Measurements from ENCODE around the gene CYTIP. TPM values are rescaled to one million over a fixed set of nuclear protein-coding genes. Genes with fewer than 3 reads are reported as not detected.
A peak's percentile ranks its signal among the peaks of the same experiment; 100 is the strongest.
"Not testable (repeated sequence)": the region's sequence is repeated elsewhere in the genome, so short reads cannot be mapped to it uniquely, and the experiment has no call there.

Gene CYTIP
- total RNA-seq, 1 experiment from 2014 or later: 1.2 TPM

DNA sequence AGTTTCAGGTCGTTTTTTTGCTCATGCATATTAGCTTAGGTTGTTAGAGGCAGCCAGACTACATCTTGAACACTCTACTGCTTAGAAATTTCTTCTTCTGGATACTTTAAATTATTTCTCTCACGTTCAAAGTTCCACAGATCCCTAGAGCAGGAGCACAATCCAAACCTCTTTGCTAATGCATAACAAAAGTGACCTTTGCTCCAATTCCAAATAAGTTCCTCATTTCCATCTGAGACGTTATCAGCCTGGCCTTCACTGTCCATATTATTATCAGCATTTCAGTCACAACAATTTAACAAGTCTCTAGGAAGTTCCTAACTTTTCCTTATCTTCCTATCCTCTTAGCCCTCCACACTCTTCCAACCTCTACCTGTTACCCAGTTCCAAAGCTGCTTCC, 67.8 kb downstream of the CYTIP start (continued):
- TF ChIP-seq, protein P1, sequence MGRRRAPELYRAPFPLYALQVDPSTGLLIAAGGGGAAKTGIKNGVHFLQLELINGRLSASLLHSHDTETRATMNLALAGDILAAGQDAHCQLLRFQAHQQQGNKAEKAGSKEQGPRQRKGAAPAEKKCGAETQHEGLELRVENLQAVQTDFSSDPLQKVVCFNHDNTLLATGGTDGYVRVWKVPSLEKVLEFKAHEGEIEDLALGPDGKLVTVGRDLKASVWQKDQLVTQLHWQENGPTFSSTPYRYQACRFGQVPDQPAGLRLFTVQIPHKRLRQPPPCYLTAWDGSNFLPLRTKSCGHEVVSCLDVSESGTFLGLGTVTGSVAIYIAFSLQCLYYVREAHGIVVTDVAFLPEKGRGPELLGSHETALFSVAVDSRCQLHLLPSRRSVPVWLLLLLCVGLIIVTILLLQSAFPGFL (CRISPR knock-in tag; IDR thresholded peaks at IDR 0.05; ENCODE audit: borderline replicate concordance): no peak
- TF ChIP-seq, protein P2, sequence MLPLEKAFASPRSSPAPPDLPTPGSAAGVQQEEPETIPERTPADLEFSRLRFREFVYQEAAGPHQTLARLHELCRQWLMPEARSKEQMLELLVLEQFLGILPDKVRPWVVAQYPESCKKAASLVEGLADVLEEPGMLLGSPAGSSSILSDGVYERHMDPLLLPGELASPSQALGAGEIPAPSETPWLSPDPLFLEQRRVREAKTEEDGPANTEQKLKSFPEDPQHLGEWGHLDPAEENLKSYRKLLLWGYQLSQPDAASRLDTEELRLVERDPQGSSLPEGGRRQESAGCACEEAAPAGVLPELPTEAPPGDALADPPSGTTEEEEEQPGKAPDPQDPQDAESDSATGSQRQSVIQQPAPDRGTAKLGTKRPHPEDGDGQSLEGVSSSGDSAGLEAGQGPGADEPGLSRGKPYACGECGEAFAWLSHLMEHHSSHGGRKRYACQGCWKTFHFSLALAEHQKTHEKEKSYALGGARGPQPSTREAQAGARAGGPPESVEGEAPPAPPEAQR (CRISPR knock-in tag; IDR thresholded peaks at IDR 0.05): no peak
- no peak for TF ChIP-seq ESRRA (CRISPR knock-in tag; IDR thresholded peaks at IDR 0.05; ENCODE audit: borderline replicate concordance)
- no peak for TF ChIP-seq OVOL2 (CRISPR knock-in tag; IDR thresholded peaks at IDR 0.05; ENCODE audit: borderline replicate concordance)
- no peak for TF ChIP-seq TCF7 (CRISPR knock-in tag; IDR thresholded peaks at IDR 0.05; ENCODE audit: low read depth)

DNA sequence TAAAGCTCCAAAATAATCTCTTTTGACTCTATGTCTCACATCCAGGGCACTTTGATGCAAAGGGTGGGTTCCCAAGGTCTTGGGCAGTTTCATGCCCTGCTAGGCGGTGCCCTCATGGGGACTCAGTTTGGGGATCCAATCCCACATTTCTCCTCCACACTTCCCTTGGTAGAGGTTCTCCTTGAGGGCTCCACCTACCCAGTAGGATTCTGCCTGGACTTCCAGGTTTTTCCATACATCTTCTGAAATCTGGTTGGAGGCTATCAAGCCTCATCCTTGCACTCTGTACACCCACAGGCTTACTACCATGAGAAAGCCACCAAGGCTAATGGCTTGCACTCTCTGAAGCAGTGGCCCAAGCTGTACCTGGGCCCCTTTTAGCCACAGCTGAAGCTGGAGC, 68.5 kb downstream of the CYTIP start:
- Mint-ChIP-seq H3K27ac (no peak overlapping the region), H3K27me3 (ENCODE audit: low read depth) (peaks cover 11% of the 10 kb centered on the region), H3K9me3 (peaks cover 26% of the 10 kb centered on the region), H3K36me3 (peaks cover 23% of the 10 kb centered on the region), H3K4me3 (no peak overlapping the region), H3K4me1 (peaks cover 6% of the 10 kb centered on the region)
- CTCF ChIA-PET: no interaction called here
- no peak for TF ChIP-seq NFYB (CRISPR knock-in tag; conservative IDR thresholded peaks at IDR 0.05; ENCODE audit: low read depth)
- TF ChIP-seq JUN (CRISPR knock-in tag; IDR thresholded peaks at IDR 0.05): no peak
- POLR2A ChIA-PET: no interaction called here
- no peak for DNase-seq (ENCODE audit: low spot score)
- no peak for ATAC-seq

DNA sequence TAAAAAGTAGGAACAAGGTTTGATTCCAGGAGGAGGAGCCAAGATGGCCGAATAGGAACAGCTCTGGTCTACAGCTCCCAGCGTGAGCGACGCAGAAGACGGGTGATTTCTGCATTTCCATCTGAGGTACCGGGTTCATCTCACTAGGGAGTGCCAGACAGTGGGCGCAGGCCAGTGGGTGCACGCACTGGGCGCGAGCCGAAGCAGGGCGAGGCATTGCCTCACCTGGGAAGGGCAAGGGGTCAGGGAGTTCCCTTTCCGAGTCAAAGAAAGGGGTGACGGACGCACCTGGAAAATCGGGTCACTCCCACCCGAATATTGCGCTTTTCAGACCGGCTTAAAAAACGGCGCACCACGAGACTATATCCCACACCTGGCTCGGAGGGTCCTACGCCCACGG, 75.4 kb downstream of the CYTIP start:
- H3K36me3 Mint-ChIP-seq; POLR2A ChIA-PET; CTCF ChIA-PET; DNase-seq (ENCODE audit: low spot score); ATAC-seq; H3K4me1 Mint-ChIP-seq; H3K9me3 Mint-ChIP-seq; H3K4me3 Mint-ChIP-seq; H3K27me3 Mint-ChIP-seq (ENCODE audit: low read depth): not testable (repeated sequence)
- H3K27ac Mint-ChIP-seq: peak overlapping the region; percentile 68

DNA sequence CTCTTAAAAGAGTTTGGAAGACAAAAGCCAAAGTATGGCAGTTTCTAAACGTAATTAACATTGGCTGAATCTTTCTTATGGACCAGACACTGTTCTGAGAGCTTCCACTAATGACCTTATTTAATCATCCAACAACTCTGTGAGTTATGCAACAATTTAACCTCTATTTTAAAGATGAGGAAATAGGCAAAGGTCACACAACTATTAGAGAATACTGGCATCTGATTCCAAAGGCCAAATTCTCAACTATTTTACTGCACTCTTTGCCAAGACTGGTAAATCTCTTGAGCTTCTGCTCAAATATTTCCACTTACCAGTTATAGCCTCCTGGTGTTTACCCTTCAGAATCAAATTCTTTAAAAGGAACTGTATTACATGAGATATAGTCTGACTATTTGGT, 76.2 kb downstream of the CYTIP start:
- ChIA-PET POLR2A (no interaction called here), CTCF (interaction anchor here (0.6 to 1.8 kb wide), 3 partner anchors 40 to 261 kb away, joined by 3 to 6 read pairs (median 4); no protein-coding TSS in a partner anchor)
- Mint-ChIP-seq H3K4me1 (peaks cover 9% of the 10 kb centered on the region), H3K36me3 (peaks cover 9% of the 10 kb centered on the region), H3K27me3 (ENCODE audit: low read depth) (no peaks in the 10 kb centered on the region), H3K4me3 (no peak overlapping the region), H3K27ac (no peak overlapping the region), H3K9me3 (peaks cover 13% of the 10 kb centered on the region)
- no peak for TF ChIP-seq ESRRA (CRISPR knock-in tag; IDR thresholded peaks at IDR 0.05; ENCODE audit: borderline replicate concordance)
- no peak for TF ChIP-seq ZNF138 (CRISPR knock-in tag; conservative IDR thresholded peaks at IDR 0.05)
- TF ChIP-seq EMX1 (CRISPR knock-in tag; IDR thresholded peaks at IDR 0.05): no peak
- TF ChIP-seq, protein P3, sequence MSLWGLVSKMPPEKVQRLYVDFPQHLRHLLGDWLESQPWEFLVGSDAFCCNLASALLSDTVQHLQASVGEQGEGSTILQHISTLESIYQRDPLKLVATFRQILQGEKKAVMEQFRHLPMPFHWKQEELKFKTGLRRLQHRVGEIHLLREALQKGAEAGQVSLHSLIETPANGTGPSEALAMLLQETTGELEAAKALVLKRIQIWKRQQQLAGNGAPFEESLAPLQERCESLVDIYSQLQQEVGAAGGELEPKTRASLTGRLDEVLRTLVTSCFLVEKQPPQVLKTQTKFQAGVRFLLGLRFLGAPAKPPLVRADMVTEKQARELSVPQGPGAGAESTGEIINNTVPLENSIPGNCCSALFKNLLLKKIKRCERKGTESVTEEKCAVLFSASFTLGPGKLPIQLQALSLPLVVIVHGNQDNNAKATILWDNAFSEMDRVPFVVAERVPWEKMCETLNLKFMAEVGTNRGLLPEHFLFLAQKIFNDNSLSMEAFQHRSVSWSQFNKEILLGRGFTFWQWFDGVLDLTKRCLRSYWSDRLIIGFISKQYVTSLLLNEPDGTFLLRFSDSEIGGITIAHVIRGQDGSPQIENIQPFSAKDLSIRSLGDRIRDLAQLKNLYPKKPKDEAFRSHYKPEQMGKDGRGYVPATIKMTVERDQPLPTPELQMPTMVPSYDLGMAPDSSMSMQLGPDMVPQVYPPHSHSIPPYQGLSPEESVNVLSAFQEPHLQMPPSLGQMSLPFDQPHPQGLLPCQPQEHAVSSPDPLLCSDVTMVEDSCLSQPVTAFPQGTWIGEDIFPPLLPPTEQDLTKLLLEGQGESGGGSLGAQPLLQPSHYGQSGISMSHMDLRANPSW (CRISPR knock-in tag; conservative IDR thresholded peaks at IDR 0.05; ENCODE audit: low read depth): no peak
- TF ChIP-seq, protein P4, sequence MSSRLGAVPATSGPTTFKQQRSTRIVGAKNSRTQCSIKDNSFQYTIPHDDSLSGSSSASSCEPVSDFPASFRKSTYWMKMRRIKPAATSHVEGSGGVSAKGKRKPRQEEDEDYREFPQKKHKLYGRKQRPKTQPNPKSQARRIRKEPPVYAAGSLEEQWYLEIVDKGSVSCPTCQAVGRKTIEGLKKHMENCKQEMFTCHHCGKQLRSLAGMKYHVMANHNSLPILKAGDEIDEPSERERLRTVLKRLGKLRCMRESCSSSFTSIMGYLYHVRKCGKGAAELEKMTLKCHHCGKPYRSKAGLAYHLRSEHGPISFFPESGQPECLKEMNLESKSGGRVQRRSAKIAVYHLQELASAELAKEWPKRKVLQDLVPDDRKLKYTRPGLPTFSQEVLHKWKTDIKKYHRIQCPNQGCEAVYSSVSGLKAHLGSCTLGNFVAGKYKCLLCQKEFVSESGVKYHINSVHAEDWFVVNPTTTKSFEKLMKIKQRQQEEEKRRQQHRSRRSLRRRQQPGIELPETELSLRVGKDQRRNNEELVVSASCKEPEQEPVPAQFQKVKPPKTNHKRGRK (CRISPR knock-in tag; IDR thresholded peaks at IDR 0.05; ENCODE audit: borderline replicate concordance): no peak
- no peak for TF ChIP-seq KAT7 (CRISPR knock-in tag; IDR thresholded peaks at IDR 0.05; ENCODE audit: borderline replicate concordance)
- no peak for TF ChIP-seq CBFB (CRISPR knock-in tag; IDR thresholded peaks at IDR 0.05; ENCODE audit: low read depth)
- no peak for TF ChIP-seq ETV6 (CRISPR knock-in tag; IDR thresholded peaks at IDR 0.05)
- TF ChIP-seq, protein P5, sequence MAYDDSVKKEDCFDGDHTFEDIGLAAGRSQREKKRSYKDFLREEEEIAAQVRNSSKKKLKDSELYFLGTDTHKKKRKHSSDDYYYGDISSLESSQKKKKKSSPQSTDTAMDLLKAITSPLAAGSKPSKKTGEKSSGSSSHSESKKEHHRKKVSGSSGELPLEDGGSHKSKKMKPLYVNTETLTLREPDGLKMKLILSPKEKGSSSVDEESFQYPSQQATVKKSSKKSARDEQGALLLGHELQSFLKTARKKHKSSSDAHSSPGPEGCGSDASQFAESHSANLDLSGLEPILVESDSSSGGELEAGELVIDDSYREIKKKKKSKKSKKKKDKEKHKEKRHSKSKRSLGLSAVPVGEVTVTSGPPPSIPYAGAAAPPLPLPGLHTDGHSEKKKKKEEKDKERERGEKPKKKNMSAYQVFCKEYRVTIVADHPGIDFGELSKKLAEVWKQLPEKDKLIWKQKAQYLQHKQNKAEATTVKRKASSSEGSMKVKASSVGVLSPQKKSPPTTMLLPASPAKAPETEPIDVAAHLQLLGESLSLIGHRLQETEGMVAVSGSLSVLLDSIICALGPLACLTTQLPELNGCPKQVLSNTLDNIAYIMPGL (CRISPR knock-in tag; IDR thresholded peaks at IDR 0.05): no peak
- TF ChIP-seq, protein P6, sequence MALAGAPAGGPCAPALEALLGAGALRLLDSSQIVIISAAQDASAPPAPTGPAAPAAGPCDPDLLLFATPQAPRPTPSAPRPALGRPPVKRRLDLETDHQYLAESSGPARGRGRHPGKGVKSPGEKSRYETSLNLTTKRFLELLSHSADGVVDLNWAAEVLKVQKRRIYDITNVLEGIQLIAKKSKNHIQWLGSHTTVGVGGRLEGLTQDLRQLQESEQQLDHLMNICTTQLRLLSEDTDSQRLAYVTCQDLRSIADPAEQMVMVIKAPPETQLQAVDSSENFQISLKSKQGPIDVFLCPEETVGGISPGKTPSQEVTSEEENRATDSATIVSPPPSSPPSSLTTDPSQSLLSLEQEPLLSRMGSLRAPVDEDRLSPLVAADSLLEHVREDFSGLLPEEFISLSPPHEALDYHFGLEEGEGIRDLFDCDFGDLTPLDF (CRISPR knock-in tag; IDR thresholded peaks at IDR 0.05): no peak
- no peak for TF ChIP-seq FOXJ3 (CRISPR knock-in tag; IDR thresholded peaks at IDR 0.05; ENCODE audit: borderline replicate concordance)
- TF ChIP-seq ZNF317 (CRISPR knock-in tag; IDR thresholded peaks at IDR 0.05; ENCODE audit: borderline replicate concordance, low read depth): no peak
- TF ChIP-seq MYBL2 (CRISPR knock-in tag; IDR thresholded peaks at IDR 0.05): no peak
- DNase-seq (ENCODE audit: low spot score): no peak
- ATAC-seq: no peak
